ENCODE data around the gene GUCA2B.
A peak's percentile ranks its signal among the peaks of the same experiment; 100 is the strongest.

GUCA2B gene

DNA sequence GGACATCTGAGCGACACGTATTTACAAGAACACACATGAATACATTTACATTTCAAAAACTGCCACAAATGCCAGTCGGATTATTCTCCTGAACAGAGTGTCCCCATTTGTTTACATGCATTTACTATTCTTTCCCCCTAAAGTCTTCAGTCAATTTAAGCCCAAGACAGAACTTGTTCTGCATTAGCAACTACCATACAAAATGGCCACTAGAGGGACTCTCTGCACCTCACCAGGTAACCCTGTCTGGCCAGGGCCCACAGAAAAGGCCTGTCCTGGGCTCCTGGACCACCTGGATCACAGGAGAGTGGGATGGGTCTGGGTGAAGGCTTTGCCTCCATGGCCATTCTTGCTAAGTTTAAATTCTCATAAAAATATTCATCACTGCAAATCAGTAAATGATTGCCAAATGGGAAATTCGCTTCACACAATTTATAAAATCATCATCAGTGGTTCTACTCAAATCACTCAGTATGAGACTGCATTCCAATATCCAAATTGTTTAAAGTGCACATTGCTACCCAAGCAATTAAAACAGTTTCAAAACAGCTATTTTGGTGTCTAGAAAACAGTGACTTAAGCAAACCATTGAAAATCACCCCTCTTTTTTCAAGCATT, 23.8 kb downstream of the GUCA2B start:
- Histone ChIP-seq H3K27me3 (no peaks in the 10 kb centered on the region), H3K9me3 (no peaks in the 10 kb centered on the region), H3K4me3 (ENCODE audit: low read depth, low read length) (no peak overlapping the region), H3K4me1 (no peaks in the 10 kb centered on the region), H3K36me3 (no peaks in the 10 kb centered on the region; the same call in 1 of the 2 replicates)
- no peak for DNase-seq
- TF ChIP-seq, protein P1, sequence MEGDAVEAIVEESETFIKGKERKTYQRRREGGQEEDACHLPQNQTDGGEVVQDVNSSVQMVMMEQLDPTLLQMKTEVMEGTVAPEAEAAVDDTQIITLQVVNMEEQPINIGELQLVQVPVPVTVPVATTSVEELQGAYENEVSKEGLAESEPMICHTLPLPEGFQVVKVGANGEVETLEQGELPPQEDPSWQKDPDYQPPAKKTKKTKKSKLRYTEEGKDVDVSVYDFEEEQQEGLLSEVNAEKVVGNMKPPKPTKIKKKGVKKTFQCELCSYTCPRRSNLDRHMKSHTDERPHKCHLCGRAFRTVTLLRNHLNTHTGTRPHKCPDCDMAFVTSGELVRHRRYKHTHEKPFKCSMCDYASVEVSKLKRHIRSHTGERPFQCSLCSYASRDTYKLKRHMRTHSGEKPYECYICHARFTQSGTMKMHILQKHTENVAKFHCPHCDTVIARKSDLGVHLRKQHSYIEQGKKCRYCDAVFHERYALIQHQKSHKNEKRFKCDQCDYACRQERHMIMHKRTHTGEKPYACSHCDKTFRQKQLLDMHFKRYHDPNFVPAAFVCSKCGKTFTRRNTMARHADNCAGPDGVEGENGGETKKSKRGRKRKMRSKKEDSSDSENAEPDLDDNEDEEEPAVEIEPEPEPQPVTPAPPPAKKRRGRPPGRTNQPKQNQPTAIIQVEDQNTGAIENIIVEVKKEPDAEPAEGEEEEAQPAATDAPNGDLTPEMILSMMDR (IDR thresholded peaks at IDR 0.05; ENCODE audit: low read depth, low read length) = peak; percentile 68

DNA sequence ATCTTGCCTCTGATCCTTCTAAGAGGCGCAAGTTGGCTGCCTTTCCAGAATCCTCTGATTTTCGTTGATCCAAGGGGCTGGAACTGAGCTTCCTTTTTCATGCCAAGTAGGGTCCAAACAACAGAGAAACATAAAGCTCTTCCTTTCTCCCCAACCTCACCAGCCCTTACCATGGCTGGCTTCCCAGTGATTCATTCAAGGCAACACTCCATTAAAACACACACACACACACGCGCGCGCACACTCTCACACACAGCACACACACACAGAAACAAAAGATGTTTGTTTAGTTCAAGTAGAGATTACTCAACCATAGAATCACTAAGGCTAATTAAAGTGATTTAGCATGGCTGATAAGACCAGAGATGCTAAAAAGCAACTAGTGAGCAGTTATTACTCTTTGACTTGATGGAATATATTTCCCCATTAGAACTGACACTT, 24.4 kb downstream of the GUCA2B start:
- Histone ChIP-seq H3K9me3 (no peaks in the 10 kb centered on the region), H3K4me3 (ENCODE audit: low read depth, low read length) (no peak overlapping the region), H3K27me3 (no peaks in the 10 kb centered on the region), H3K4me1 (no peaks in the 10 kb centered on the region), H3K36me3 (no peaks in the 10 kb centered on the region; the same call in 1 of the 2 replicates)
- no peak for DNase-seq
- TF ChIP-seq, protein P1 (IDR thresholded peaks at IDR 0.05; ENCODE audit: low read depth, low read length) = no peak

DNA sequence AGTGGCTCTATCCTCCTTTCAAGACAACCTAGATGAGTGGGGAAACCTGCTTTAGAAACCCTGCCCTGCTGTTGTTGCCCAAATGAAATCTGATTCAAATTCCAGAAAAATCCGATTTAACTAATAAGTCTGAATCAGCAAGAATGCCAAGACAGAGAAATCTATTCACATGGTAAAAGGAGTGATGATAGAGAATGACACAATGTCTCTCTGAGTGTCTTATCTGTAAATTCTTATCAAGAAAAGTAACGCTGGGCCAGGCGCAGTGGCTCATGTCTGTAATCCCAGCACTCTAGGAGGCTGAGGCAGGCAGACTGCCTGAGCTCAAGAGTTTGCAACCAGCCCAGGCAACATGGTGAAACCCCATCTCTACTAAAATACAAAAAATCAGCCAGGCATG, 25.0 kb downstream of the GUCA2B start:
- H3K27me3 ChIP-seq = no peaks in the 10 kb centered on the region
- H3K4me1 ChIP-seq = no peaks in the 10 kb centered on the region
- no peak overlapping the region for H3K4me3 ChIP-seq (ENCODE audit: low read depth, low read length)
- H3K9me3 ChIP-seq = no peaks in the 10 kb centered on the region
- TF ChIP-seq, protein P1 (IDR thresholded peaks at IDR 0.05; ENCODE audit: low read depth, low read length) = no peak
- no peak for DNase-seq
- H3K36me3 ChIP-seq = no peaks in the 10 kb centered on the region; the same call in 1 of the 2 replicates

DNA sequence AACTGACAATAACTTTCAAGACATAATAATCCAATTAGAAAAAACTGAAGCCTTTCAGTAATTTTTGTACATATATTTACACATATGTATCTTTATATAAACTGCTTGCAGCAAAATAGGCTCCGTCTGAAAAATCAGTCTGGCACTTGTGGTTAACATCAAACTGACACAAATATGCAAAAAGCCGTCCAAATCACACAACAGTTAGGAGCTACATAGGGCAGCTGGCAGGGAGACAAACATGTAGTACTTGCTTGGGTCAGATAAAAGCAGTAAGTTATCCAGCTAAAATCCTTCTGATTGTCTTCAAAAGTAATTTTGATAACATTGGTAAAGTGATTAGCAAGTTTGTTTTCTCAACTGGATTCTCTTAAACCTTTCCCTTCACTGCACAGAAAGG, 26.1 kb downstream of the GUCA2B start:
- no peaks in the 10 kb centered on the region for H3K4me1 ChIP-seq
- H3K36me3 ChIP-seq = no peaks in the 10 kb centered on the region; the same call in 1 of the 2 replicates
- no peak for DNase-seq
- H3K4me3 ChIP-seq (ENCODE audit: low read depth, low read length) = no peak overlapping the region
- H3K9me3 ChIP-seq = no peaks in the 10 kb centered on the region
- H3K27me3 ChIP-seq = no peaks in the 10 kb centered on the region
- TF ChIP-seq, protein P1 (IDR thresholded peaks at IDR 0.05; ENCODE audit: low read depth, low read length) = no peak

DNA sequence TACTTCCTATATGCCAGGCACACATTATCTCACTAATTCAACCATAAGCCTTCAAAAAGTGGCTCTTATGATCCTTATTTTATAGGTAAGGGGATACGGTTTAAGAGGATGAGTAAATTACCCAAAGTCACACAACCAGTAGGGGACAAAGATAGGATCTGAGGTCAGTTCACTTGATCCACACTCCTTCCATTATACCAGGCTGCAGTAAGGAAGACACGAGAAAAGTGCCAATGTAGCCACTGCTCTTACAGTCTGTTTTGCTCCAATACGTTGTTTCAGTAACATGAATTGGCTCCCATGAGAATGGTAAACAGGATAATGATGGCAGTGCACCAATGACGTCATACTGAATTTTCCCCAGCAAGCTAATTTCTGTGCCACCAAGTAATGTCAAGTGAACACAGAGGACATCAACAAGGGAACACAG, 26.7 kb downstream of the GUCA2B start:
- TF ChIP-seq, protein P1 (IDR thresholded peaks at IDR 0.05; ENCODE audit: low read depth, low read length) = no peak
- DNase-seq = no peak
- Histone ChIP-seq H3K36me3 (no peaks in the 10 kb centered on the region; the same call in 1 of the 2 replicates), H3K4me3 (ENCODE audit: low read depth, low read length) (no peak overlapping the region), H3K27me3 (no peaks in the 10 kb centered on the region), H3K9me3 (no peaks in the 10 kb centered on the region), H3K4me1 (no peaks in the 10 kb centered on the region)

DNA sequence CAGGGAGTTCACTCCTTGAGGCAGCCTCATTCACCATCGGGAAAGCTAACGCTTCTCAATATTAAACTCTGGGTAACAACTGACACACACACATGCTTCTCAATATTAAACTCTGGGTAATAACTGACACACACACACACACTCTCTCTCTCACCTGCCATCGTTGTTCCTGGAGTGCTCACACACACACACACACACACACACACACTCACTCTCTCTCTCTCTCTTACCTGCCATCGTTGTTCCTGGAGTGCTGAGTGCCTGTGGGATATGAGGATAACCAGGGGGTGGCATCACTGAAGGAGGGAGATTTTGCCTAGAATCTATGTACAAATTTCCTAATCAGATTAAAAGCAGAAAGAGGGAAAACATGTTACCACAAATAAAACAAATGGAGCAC, 28.5 kb downstream of the GUCA2B start:
- no peaks in the 10 kb centered on the region; the same call in 1 of the 2 replicates for H3K36me3 ChIP-seq
- no peaks in the 10 kb centered on the region for H3K9me3 ChIP-seq
- H3K27me3 ChIP-seq = no peaks in the 10 kb centered on the region
- DNase-seq = no peak
- no peak overlapping the region for H3K4me3 ChIP-seq (ENCODE audit: low read depth, low read length)
- no peaks in the 10 kb centered on the region for H3K4me1 ChIP-seq
- TF ChIP-seq, protein P1 (IDR thresholded peaks at IDR 0.05; ENCODE audit: low read depth, low read length) = no peak

All from BE2C (cell line).